ENCODE data around the gene LMTK2.

LMTK2 gene

DNA sequence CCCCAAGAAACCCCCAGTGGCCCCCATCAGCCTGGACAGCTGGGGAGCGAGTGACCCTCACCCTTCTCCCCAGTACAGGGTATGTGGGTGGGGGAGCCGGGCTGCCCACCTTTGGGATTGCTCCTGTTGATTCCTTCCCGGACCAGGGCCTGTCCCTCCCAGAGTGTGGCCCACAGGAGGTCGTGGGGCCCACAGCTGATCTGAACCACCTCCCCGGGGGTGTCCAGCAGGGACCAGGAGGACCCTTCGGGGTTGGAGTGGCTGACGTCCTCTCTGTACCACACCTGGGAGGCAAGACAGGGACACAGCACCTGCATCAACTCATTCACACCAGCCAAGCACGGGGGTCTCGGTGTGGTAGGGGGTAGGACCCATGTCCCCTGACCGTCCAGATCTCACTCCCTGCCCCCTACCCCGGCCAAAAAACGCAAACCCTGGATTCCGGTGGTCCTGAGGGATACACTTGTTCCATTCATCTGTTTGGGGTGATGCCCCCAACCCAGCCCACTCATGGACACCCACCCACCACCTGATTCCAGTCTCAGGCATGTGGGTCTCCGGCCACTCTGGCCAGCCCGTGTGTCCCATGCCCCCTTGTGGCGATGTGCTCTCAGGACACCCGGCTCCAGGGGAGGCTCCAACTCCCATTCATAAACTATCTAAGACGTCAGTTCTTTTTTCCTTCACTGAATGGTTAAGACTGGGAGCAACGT, 134.5 kb downstream of the LMTK2 start:
- no peak for DNase-seq

DNA sequence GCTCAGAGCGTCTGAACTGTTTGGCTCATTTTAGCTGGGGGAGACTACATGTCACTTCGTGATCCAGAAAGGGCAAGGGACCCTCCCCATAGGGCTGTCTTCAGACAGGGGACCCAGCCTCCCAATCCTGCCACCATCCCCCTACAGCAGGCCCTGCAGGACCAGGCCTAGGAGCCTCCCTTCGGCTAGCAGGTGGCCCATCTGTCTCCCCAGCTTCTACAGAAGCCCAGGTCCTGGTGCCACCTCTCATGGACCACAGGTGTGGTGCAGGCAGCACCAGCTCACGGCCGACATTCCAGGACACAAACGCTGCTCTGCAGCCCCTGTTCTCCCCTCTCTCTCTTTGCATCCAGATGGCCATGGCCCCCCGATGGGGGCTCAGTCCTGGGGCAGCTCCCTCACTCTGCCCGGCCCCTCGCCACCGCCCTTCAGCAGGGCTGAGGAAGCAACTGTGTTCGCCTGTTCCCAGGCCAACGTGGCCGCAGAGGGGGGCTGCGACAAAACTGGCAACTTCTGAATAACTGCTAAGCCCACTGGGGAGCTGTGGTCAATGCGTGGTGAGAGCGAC, 135.1 kb downstream of the LMTK2 start:
- no peak for DNase-seq

DNA sequence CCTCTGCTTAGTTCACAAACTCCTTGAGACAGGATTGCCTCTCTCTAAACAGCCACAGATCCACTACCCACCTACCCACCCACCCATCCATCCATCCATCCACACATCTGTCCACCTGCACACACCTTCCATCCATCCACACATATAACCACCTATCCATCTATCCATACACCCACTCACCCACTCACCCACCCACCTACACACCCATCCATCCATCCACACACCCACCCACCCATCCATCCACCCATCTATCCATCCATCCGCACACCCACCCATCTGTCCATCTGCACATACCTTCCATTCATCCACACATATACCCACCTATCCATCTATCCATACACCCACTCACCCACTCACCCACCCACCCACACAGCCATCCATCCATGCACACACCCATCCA, 135.7 kb downstream of the LMTK2 start:
- no peak for DNase-seq

DNA sequence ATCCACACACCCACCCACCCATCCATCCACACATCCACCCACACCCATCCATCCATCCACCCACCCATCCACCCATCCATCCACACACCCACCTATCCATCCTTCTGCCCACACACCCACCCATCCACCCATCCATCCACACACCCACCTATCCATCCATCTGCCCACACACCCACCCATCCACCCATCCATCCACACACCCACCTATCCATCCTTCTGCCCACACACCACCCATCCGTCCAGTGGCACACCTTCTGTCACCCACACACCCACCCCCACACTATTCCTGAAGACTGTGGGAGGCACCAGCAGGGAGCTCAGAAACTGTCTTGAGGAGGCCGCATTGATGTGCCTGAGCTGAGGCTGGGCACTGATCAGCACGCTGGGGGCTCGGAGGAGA, 136.3 kb downstream of the LMTK2 start:
- DNase-seq, result no peak

DNA sequence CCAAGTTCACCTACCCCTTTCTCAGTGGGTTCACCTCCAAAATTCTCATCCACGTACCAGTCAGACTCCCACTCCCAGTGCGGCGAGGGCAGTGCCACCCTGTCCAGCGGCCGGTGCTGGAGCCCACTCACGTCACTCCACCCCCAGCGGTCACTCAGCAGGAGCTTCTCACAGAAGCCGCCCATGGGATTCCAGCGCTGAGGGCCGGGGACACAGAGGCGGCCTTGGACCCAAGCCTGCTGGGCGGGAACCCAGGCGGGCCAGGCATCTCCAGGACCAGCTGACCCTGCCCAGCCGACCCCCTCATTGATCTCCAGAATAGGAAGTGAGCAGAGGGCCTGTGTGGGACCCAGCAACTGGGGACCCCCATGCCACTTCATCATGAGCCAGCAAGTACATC, 138.2 kb downstream of the LMTK2 start:
- DNase-seq, result no peak

DNA sequence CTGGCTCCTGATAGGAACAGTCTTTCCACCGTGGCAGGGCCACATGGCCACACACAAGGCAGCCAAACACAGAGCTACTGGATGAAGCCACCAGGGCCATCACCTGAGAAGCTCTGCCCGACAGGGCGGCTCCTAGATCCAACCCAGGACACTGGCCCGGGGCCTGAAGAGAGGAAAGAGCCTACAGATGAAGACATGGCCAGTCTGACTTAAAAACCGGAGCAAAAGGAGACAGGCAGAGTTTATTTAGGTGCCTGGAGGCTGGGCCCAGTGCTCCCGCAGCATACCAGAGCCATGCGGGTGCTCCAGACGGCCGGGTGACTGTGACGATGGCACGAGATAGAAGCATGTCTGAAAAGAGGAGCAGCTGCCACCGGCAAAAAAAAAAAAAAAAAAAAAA, 141.5 kb downstream of the LMTK2 start:
- DNase-seq, result no peak

DNA sequence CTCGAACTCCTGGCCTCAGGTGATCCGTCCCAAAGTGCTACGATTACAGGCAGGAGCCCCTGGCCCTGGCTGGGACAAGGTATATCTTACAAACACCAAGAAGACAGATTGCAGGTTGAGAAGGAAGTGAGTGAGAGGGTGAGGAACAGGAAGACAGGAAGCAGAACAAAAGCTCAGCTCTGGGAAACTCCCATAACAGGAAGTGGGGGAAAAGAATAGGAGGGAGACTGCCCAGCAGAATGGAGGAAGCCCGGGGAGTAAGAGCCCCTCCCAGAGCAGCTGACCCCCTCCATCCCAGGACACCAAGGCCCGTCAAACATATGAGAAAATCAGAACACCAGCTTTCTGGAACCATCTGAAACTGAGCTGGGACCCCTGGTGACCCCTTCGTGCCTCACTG, 142.4 kb downstream of the LMTK2 start:
- DNase-seq, result no peak

DNA sequence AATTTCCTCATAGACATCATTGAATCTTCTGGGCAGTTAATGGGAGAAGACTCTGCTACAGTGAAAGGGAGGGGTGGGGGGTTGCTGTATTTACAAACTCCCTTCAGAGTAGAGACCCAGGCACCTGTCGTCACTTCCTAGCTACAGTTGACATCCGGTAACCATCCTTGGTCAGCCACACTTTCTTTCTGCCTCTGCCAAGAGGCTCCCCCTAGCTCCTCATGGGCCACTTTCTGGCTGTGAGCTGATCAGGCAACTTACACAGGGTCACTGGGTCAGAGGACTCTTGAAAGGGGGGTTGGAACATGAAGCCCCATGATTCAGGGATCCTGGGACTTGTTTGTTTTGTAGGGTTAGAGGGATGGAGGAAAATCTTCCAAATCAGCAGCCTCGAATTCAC, 144.1 kb downstream of the LMTK2 start:
- no peak for DNase-seq

DNA sequence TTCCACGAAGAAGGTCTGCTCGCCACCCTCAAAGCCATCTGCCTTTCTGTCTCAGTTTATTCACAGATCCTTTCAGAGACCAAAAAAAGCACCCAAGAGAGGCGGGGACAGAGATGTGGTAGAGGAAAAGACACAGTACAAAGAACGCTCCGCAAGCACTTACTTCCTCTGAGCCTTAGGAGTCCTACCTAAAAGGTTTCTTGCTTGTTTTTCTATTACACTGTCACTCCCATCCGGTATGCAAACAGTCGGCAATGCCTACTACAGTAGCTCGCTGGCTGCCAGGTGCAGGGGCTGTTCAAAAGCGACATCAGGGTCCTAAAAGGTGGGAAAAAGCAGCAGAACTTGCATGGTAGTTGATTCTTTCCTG, 144.6 kb downstream of the LMTK2 start:
- no peak for DNase-seq

DNA sequence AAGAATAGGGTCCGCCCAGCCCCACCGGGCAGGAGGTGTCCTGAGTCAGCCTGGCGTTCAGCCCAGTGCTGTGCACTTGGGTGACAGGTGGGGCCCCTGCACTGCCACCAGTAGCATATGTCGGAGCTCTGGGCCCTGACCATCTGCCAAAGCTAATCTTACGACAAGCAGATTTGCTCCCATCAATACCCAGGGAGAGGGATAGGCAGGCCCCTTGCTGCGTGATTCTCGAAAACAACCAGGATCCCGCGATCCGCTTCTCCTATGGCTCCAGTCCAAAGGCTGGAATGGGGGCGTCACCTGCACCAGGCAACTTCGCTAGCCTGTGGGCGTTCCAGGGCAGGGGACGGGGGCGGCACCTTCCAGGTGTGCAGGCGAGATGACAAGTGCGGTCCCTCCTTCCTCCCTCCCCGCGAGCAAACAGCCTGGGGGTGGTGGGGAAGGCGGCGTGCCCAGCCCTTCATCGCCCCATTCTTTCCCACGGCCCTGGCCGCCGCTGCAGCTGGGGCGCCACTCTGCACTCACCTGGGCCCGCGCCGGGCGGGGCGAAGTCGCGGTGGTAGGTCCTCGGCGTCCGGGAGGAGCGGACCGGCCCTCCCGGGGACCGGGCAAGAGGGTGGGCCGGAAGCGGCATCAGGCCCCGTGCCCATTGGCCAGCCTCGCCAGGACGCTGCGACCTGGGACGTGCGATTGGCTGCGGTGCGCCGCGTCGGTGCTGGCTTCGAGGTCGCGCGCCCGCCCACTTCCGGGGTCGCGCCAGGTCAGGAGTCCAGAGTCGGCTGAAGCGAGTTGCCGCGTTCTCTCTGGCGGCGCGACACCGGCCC, 145.2 kb downstream of the LMTK2 start, which contains the start of gene TECPR1:
TSS of gene TECPR1 (minus strand) at position 632 of the 824 bp plus-strand sequence. CDS start 6,086 bp downstream, outside the sequence.
- DNase-seq, result peak; percentile 82

DNA sequence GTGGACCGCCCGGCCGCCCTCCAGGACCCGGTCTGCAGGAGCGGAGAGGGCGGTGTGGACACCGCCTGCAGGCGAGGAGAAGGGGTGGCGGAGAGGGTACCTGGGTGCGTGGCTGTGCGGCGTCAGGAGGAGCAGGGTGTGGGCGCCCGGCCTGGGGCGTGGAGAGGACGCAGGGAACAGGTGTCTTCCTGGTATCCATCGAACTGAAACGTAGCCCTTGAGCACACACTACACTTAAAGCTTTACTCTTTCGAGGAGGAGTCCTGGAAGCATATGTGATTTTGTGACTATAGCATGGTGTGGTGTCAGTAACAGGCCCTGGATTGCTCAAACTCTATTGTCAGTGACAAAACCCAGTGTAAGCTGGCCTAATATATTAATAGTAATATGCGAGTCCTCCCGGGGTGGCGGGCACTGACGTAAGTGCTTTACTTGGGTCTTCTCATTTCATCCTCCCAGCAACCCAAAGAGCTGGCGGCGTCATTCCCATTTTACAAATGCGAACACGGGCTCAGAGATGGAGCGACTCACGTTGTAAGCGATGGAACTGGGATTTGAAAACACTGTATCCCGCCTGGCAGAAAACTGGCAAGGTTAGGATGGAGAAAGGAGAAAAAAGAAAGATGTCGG, 145.9 kb downstream of the LMTK2 start:
- DNase-seq, result no peak

DNA sequence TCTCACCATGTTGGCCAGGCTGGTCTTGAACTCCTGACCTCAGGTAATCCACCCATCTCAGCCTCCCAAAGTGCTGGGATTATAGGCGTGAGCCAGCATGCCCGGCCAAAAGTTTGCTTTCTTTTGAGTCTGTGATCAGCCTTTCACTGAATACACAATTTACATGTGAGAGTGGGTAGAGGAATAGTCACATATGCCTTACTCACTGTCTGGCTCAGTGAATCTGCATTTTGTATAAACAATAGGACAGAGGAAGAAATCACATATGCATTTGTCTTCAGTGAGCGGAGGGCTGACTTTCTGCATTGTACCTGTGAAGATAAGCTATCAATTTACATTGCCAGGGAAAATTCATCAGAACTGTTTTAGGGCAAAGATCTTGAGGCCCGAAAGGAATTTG, 147.9 kb downstream of the LMTK2 start:
- DNase-seq, result no peak

DNA sequence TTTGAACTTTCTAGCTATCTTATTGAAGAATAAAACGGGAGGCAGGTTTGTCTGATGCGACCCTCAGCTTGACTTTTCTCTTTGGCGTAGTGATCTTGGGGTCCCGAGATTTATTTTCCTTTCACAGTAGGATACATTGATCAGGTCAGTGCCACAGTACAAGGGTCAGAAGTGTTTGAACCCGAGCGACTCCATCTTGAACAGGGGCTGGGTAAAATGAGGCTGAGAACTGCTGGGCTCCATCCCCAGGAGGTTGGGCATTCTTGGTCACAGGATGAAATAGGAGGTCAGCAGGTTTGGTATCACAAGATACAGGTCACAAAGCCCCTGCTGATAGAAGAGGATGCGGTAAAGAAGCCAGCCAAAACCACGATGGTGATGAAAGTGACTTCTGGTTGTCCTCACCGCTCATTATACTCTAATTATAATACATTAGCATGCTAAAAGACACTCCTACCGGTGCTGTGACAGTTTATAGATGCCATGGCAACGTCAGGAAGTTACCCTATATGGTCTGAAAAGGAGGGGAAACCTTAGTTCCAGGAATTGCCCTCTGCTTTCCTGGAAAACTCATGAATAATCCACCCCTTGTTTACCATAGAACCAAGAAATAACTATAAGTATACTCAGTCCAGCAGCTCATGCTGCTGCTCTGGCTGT, 148.4 kb downstream of the LMTK2 start:
- DNase-seq, result no peak

DNA sequence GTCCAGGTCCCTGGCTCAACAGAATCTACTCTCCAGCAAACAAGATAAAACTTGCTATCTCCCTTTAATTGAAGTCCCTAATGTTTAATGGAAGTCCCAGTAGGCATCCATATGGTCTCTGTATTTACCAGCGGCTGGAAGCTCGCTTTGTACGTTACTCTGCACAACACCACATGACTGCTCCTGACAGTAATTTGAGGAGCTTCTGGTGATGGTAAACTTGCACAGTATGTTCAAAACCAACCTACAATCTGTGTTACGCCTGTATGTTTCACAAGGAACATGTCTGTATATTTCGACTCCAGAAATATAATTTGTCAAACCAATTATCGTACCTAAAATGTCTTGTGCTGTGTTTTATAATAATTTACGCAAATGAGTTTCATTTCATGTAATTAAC, 149.8 kb downstream of the LMTK2 start:
- no peak for DNase-seq

DNA sequence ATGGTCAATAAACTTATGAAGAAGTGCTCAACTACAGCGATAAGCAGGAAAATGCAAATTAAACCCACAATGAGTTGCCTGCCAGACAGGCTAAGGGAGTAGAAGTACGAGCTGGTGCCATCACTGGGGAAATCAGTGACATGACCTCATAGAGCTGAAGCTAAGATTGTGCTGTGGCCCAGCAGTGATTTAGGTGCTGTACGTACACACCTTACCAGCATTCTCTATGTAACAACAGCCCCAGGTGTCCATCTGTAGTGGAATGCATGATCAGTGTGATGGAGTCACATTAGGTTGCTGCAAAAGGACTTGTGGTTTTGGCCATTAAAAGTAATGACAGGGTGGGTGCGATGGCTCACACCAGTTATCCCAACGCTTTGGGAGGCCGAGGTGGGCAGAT, 151.0 kb downstream of the LMTK2 start:
- DNase-seq, result no peak
